Erythroblast (primary cell): ENCODE measurements around the gene COQ5.

Source experiments
- GATA1 ChIP-seq: IDR thresholded peaks from 2 replicates; pipeline ENCODE4 v1.6.1; 2011; ENCODE audit warnings: low read depth, mild to moderate bottlenecking, control low read depth, low read length, moderate library complexity
- POLR2A ChIP-seq: IDR thresholded peaks from 2 replicates; pipeline ENCODE4 v1.6.1; 2011; ENCODE audit warnings: mild to moderate bottlenecking, low read length

- TF ChIP-seq POLR2A (no peak), GATA1 (no peak)
Measured at GRCh38 chr12:120534703-120535655, 6.0 kb upstream of the COQ5 start.
